Measurements from ENCODE around the gene SMARCAD1.

SMARCAD1 gene

GRCh38 chr4:94221916-94222315 is 14.3 kb downstream of the SMARCAD1 start:
- TF ChIP-seq CTCF (IDR thresholded peaks at IDR 0.05; ENCODE audit: poor library complexity, severe bottlenecking) = no peak
- H3K4me3 ChIP-seq (ENCODE audit: severe bottlenecking) = no peak overlapping the region
- no peaks in the 10 kb centered on the region for H3K27me3 ChIP-seq (ENCODE audit: insufficient read depth, poor library complexity, severe bottlenecking)
- no peak for ATAC-seq (ENCODE audit: low read depth)
- H3K4me1 ChIP-seq (ENCODE audit: insufficient read depth, poor library complexity, severe bottlenecking) = no peaks in the 10 kb centered on the region
- H3K27ac ChIP-seq (ENCODE audit: poor library complexity, severe bottlenecking) = no peak overlapping the region
- H3K36me3 ChIP-seq (ENCODE audit: low read depth) = peaks cover 72% of the 10 kb centered on the region
- no peaks in the 10 kb centered on the region for H3K9me3 ChIP-seq (ENCODE audit: severe bottlenecking)
- DNase-seq (ENCODE audit: low spot score) = no peak

- DNase-seq (ENCODE audit: low spot score) (no peak), ATAC-seq (ENCODE audit: low read depth) (no peak)
- TF ChIP-seq CTCF (IDR thresholded peaks at IDR 0.05; ENCODE audit: poor library complexity, severe bottlenecking) = no peak
- Histone ChIP-seq H3K4me3 (ENCODE audit: severe bottlenecking) (no peak overlapping the region), H3K9me3 (ENCODE audit: severe bottlenecking) (no peaks in the 10 kb centered on the region), H3K36me3 (ENCODE audit: low read depth) (peaks cover 50% of the 10 kb centered on the region), H3K4me1 (ENCODE audit: insufficient read depth, poor library complexity, severe bottlenecking) (no peaks in the 10 kb centered on the region), H3K27ac (ENCODE audit: poor library complexity, severe bottlenecking) (no peak overlapping the region), H3K27me3 (ENCODE audit: insufficient read depth, poor library complexity, severe bottlenecking) (no peaks in the 10 kb centered on the region)
These were observed 17.8 kb downstream of the SMARCAD1 start for GRCh38 chr4:94225449-94225848.

GRCh38 chr4:94226763-94227162 is 19.1 kb downstream of the SMARCAD1 start:
- H3K27me3 ChIP-seq (ENCODE audit: insufficient read depth, poor library complexity, severe bottlenecking) = no peaks in the 10 kb centered on the region
- DNase-seq (ENCODE audit: low spot score) (no peak), ATAC-seq (ENCODE audit: low read depth) (no peak)
- peaks cover 47% of the 10 kb centered on the region for H3K36me3 ChIP-seq (ENCODE audit: low read depth)
- no peaks in the 10 kb centered on the region for H3K9me3 ChIP-seq (ENCODE audit: severe bottlenecking)
- no peaks in the 10 kb centered on the region for H3K4me1 ChIP-seq (ENCODE audit: insufficient read depth, poor library complexity, severe bottlenecking)
- no peak for TF ChIP-seq CTCF (IDR thresholded peaks at IDR 0.05; ENCODE audit: poor library complexity, severe bottlenecking)
- H3K4me3 ChIP-seq (ENCODE audit: severe bottlenecking) = no peak overlapping the region
- H3K27ac ChIP-seq (ENCODE audit: poor library complexity, severe bottlenecking) = no peak overlapping the region

GRCh38 chr4:94228493-94229216 is 21.0 kb downstream of the SMARCAD1 start:
- Histone ChIP-seq H3K4me1 (ENCODE audit: insufficient read depth, poor library complexity, severe bottlenecking) (no peaks in the 10 kb centered on the region), H3K9me3 (ENCODE audit: severe bottlenecking) (no peaks in the 10 kb centered on the region), H3K27me3 (ENCODE audit: insufficient read depth, poor library complexity, severe bottlenecking) (no peaks in the 10 kb centered on the region), H3K4me3 (ENCODE audit: severe bottlenecking) (no peak overlapping the region), H3K27ac (ENCODE audit: poor library complexity, severe bottlenecking) (no peak overlapping the region), H3K36me3 (ENCODE audit: low read depth) (peaks cover 49% of the 10 kb centered on the region)
- DNase-seq (ENCODE audit: low spot score) = no peak
- no peak for ATAC-seq (ENCODE audit: low read depth)
- no peak for TF ChIP-seq CTCF (IDR thresholded peaks at IDR 0.05; ENCODE audit: poor library complexity, severe bottlenecking)

GRCh38 chr4:94232519-94232918 is 24.9 kb downstream of the SMARCAD1 start:
- Histone ChIP-seq H3K36me3 (ENCODE audit: low read depth) (peaks cover 71% of the 10 kb centered on the region), H3K4me3 (ENCODE audit: severe bottlenecking) (no peak overlapping the region), H3K9me3 (ENCODE audit: severe bottlenecking) (no peaks in the 10 kb centered on the region), H3K4me1 (ENCODE audit: insufficient read depth, poor library complexity, severe bottlenecking) (no peaks in the 10 kb centered on the region), H3K27ac (ENCODE audit: poor library complexity, severe bottlenecking) (no peak overlapping the region), H3K27me3 (ENCODE audit: insufficient read depth, poor library complexity, severe bottlenecking) (no peaks in the 10 kb centered on the region)
- ATAC-seq (ENCODE audit: low read depth) = no peak
- DNase-seq (ENCODE audit: low spot score) = no peak
- no peak for TF ChIP-seq CTCF (IDR thresholded peaks at IDR 0.05; ENCODE audit: poor library complexity, severe bottlenecking)
